GM19438 (cell line): Measurements from ENCODE around the gene PPP4R1.

Source experiments
- ATAC-seq: cut with Tn5 transposase; IDR thresholded peaks from one replicate; pipeline ENCODE4 v1.9.1; 2021; ENCODE audit warnings: low read depth; ENCODE audit not compliant: unreplicated experiment

The PPP4R1 gene

DNA sequence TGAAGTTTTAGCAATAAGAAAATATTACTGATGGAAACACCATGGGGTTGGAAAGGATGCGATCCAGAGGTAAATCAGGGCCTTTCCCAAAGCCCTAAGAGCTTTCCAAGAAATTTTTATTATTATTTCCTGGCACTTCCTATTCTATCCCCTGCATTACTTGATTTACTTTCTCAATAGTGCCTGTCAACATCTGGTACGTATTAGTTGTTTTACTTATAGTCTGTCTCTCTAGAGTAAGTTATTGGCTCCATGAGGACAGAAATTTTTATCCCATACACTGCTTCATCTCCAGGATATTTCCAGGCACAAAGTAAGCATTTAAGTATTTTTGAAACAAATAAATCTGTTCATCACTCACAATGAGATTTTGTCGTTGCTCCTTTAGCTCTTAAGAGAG is 18.1 kb downstream of the PPP4R1 start:
- ATAC-seq: no peak

DNA sequence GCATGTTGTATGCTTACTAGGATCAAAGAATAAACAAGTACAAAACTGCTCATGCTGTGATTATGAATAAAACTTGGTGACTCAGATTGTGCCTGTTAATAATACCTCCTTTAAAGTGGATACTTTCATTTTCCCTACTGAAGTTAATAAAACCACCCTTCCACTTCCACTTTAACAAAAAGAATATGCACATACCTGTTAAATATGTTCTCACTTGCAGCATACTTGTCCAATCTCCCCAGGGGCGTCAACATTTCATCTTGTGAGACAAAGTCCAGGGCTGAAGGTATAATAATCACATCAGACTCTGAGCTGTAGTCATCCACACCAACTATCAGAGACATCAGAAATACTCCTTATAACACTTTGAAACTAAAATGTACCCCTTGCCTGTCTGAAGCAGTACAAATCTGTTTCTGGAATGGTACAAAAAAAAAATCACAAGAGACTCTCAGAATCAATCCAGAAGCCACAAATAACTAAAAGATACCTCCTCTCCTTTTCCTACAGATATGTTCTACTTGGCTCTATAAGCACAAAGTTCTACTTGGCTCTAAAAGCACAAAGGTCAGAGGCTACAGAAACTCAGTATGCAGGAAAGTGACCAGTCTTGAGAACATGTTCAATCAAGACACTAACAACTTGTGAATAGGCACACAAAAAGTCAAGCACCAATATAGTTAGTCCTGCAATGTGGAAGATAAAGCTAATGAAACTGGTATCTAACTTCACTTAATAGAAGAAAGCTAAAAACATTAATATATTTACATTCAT is 19.3 kb downstream of the PPP4R1 start:
- ATAC-seq: no peak

DNA sequence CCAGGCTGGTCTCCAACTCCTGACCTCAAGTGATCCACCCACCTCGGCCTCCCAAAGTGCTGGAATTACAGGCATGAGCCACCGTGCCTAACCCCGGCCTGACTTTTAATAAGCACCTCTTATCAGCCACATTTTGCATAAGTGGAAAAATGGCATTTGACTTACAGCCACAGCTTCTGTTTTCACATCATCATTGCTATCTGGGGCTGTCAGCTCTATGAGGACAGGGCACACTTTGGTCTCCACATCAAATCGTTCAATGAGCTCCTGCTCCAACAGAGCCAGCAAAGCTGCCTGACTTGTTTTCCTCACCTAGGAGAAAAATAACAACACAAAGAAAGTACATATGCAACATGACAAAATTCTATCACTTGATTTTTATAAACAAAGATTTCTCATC is 26.4 kb downstream of the PPP4R1 start:
- ATAC-seq: no peak

DNA sequence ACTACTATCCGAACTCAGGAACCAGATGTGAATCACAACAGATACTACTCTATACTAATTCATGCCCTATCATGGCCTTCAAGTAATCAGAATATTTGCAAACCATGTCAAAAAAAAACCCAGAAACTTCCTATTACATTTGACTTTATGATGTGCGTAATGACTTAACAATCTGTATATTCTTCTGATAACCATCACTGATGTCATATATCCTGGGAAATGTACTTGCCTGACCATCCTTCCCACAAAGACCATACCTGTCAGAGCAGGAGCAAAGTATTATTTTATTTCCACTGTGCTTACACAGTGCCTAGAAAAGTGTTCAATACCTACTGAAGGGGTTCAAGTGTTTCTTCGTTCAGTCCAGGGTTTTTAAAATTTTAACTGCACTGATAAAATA is 27.5 kb downstream of the PPP4R1 start:
- no peak for ATAC-seq

DNA sequence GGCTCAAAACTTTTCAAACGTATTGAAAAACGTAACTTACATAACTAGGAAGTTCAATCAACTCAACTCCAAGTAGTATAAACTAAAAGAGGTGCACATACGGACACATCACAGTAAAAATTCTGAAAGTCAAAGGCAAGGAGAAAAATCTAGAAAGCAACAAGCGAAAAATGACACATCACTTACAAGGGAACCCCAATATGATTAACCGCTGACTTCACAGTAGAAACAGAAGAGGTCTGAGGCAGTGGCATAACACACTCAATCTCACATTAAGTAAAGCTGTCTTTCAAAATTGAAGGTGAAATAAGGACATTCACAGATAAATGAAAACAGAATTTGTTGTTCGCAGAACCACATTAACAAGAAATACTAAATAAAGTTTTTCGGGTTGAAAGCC is 32.7 kb downstream of the PPP4R1 start:
- no peak for ATAC-seq

DNA sequence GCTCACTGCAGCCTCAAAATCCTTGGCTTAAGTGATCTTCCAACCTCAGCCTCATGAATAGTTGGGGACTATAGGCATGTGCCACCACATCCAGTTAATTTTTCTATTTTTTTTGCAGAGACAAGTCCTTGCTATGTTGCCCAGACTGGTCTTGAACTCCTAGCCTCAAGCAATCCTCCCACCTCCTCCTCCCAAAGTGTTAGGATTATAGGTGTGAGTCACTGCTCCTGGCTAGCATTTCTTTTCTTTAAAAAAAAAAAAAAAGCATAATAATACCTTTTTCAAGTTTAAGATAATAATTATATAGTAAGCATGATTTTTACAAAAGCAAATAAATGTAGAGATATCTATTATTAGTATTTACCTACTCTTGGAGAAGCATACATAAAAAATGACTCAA is 36.1 kb downstream of the PPP4R1 start:
- no peak for ATAC-seq

DNA sequence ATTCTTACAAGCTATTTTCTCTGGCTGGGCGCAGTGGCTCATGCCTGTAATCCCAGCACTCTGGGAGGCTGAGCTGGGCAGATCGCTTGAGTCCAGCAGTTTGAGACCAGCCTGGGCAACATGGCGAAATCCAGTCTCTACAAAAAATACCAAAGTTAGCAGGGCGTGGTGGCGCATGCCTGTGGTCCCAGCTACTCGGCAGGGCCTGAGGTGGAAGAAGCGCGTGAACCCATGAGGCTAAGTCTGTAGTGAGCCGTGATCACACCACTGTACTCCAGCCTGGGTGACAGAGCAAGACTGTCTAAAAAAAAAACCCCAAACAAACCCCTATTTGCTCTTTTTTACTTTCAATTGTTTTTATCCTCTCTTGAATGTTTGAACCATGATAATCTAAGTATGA is 37.0 kb downstream of the PPP4R1 start:
- no peak for ATAC-seq

DNA sequence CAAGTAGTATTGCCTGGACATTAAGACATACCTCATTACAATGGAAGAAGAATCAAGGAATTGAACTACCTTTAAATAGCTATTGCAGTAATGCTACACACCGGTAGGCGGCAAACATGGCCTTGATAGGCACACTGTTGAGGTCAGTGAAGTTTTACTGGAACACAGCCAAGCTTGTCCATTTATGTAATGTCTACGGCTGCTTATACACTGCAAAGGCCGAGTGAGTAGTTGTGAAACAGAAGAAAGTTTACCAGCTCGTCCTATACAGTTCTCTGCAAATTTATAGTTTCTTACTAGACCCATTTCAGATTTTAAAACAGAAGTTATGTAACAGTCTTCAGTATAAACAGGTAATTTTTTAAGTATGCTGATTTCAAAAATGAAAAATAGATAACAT is 38.8 kb downstream of the PPP4R1 start:
- ATAC-seq: peak; percentile 74

DNA sequence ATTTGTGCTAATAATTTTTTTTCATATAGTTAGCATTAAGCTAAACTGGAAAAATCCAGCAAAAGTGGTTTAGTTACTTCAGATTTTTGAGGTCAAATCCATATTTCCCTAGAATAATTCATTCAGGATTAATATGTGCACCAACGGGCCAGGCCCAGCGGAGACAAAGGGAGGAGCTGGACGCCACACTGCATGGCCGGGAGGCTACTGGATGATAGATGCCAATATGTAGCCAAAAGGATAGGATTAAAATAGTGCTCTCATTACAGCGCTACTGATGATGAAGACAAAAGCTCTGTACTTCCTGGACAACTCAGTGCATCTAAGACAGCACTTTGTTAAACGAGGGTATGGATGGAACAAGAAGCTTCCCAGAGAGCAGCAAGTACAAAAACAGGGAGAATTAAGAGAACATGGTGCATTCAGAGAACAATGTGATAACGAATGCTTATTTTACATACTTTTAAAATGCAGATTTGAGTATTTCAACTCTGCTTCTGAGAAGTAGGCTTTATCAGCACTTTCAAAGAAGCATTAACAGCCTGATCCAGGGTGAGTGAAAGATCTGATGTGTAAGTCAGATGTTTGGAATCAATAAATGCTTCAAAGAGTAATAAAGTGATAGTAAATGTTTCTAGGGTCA is 39.8 kb downstream of the PPP4R1 start:
- ATAC-seq: no peak

DNA sequence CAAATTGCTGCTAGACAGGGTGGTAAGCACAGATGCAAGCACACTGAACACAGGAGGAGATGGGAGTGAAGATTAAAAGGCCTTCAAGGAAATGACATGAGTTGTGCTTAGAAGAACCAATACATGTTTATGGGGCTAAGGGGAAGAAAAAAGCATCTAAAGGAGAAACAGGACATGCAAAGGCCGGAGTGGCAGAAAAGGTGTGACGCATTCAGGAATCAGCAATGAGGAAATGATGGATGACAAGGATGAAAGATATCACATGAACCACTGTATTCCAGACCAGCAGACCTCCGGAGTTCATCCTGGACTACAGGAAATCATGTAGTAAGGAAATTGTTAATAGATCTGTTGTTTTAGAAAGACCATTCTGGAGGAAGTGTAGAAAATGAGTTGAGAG is 42.8 kb downstream of the PPP4R1 start:
- ATAC-seq: no peak

DNA sequence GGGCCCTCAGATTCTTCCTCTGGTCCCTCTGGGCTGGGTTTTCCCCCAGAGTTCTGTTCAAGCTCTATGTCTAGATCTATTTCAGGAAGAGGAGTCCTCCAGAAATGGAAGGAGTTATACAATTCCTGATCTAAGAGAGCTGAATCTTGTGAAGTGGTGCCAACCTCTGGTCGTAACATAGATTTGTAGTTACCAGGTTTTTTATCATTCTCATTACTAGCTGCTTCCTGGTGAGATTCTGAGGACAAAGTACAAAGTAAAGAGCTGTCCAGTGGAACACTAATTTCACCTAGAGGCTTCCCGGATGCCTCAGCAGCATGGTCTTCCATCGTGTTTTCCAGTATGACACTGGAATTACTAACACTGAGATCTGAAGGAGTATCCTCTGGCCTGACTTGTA is 44.1 kb downstream of the PPP4R1 start:
- ATAC-seq: no peak

DNA sequence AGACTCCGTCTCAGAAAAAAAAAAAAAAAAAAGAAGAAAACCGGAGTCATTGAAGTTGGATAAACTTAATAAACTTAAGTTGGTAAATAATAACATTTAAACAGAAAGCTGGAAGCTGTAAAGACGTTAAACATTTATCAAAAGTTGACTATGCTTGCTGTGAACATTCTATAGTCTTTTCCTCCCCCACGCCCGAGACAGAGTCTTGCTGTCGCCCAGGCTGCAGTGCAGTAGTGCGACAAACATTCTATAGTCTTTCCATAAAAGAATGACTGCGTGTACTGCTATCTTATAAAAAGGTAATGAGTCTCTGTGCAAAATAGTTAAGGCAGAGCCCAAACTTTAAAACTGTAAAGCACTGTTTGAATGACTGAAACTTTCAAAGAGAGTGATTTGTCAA is 45.2 kb downstream of the PPP4R1 start:
- no peak for ATAC-seq

DNA sequence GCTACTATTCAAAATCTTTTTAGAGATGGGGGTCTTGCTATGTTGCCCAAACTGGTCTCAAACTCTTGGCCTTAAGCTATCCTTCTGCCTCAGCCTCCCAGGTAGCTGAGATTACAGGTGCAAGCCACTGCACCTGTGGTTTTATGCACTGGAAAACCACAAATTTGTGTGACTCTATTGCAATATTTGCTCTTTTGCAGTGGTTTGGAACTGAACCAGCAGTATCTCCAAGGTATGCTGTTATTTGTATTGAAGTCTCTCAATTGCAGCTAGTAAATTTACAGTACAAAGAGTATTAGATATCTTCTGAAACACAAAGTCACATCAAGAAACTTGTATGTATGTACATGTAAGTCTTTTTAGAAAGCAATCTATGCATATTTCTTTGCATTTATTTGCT is 46.2 kb downstream of the PPP4R1 start:
- no peak for ATAC-seq

DNA sequence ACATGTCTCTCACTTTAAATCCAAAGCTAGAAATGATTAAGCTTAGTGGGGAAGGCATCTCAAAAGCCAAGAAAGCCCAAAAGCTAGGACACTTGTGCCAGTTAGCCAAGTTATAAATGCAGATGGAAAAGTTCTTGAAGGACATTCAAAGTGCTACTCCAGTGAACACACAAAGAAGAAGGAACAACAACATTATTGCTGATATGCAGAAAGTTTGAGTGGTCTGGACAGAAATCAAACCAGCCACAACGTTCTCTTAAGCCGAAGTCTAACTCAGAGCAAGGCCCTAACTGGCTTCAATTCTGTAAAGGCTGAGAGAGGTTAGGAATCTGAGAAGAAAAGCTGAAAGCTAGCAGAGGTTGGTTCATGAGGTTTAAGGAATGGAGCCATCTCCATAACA is 49.0 kb downstream of the PPP4R1 start:
- ATAC-seq: no peak

DNA sequence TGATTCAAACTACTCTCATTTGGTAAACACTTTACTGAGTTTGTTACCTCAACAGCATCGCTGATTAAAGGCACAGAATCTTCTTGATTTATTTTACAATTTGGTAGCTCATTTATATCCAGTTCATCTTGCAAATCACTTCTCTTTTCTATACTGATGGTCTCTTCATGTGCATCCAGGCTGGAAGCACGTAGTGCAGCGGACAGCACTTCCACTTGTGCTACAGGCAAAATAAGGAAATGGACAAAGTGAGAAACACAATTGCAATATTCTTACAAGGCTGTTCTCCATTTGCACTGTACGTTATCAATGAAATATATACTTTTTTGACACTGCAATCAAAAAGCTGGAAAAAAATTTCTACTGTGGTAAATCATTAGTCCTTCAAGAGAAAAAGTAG is 51.0 kb downstream of the PPP4R1 start:
- ATAC-seq: no peak

DNA sequence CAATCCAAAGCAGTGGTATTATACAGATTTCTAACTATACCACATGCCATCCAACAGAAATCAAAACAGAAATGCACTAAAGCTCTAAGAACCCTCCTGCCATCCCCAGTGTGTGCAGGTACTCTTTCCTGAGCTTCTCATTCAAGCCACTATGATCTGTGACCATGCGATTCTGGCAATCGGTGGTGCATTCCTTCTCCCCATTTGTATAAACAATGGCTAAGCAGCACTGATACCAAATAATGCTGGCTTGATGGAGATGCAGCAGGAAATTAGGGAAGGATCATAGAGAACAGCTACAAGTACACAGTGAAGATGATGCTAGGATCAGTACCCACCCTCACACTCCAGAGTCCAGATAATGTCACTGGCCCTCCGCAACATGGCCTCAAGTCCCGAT is 51.8 kb downstream of the PPP4R1 start:
- no peak for ATAC-seq

DNA sequence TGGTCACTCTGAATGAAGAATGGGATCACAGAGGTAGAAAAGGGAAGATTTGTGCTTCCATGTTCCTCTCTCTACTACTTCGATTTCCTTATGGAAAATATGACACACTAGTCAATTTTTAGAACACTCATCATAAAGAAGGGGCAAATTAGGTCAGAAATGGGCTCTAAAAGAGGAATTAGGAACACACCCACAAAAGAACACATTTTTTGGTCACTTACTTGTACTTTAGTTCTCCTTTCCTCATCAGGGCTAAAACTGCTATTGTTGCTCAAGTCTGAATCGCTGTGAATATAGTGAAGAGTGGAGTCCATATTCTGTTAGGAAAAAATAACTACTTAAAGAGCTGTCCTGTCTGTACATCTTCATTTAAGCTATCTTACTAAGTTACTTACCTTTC is 52.6 kb downstream of the PPP4R1 start:
- no peak for ATAC-seq

DNA sequence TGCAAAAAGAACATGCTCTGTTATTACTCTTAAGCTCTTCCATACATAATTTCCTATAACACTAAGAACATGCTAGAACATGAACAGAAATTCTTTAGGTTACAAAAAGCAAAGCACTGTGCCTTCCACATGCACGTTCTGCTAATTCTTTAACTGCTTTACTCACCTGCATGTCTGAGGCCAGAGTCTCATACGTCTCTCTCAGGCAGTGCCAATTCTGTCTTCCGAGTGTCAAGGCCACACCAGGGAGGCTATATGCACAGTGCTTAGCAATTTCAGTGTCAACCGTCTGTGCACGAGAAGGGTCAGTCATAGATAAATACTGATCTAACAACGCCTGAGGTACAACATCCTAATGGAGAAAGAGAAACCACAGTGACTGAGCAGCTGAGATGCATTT is 55.1 kb downstream of the PPP4R1 start:
- no peak for ATAC-seq

DNA sequence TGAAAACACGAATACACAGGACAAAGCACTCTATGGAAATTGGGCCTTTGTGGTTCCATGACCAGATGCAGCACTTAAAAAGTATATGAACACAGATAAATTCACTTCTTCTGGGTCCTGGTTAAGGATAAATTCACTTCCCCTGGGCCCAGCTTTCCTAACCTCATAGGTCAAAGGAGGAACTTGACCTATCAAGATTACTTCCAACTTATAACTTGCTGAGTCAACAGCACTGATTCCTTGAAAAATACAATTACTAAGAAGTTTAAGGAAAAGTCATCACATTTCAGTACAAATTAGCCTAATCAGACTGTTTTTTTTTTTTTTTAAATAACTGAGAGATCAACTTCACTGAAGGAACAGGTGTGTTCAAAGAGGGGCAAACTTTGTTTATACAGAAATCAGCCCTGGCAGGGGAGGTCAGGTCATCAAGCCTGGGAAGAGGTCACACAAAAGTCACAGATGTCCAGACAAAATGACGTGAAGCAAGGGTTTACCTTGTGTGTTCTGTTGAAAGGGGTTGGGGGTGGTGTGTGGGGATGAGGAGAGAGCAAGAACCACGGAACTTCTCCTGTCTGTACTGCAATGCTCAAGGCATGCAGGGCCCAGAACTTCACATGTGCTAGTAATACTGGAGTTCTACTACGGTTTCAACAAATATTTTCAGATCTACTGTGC is 55.8 kb downstream of the PPP4R1 start:
- no peak for ATAC-seq

DNA sequence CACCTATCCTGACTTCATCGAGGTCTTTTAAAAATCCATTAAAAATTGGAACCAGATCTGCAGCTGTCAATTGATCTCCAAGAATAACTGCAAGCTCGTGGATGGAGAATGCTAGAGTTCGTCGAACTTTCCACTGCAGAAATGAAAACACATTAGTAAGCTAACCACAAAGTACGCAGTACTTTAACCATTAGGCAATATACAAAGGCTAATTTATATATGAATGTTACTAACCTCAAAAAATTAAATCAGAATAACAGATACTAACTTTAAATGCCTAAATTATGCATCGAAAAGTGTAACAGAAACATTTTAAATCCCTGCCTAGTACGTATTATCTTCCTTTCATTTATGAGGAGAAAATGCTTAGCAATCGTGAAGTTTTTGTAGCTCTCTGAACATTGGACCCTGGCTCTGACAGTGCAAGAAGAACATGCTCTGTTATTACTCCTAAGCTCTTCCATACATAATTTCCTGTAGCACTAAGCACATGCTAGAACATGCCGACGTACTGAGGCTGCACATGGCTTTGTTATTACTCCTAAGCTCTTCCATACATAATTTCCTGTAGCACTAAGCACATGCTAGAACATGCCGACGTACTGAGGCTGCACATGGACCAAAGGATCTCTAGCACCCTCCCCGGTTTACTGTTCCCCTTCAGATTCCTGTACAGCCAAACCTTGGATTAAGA is 57.0 kb downstream of the PPP4R1 start:
- ATAC-seq: no peak

DNA sequence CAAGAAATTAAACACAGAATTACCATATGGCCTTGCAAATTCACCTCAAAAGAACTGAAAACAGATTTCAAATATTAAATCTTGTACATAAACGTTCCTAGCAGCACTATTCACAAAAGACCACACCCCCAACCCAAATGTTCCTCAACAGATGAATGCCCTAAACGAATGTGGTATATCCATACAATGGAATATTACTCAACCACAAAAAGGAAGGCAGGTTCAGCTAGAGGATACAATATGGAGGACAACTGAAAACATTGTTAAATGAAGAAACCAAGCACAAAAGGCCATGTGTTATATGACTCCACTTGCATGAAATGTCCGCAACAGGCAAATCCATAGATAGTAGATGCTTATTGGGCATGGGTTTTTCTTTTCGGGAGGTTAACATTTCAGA is 61.7 kb downstream of the PPP4R1 start:
- no peak for ATAC-seq
